Esophagus muscularis mucosa (tissue), 4 donors: ENCODE data around the gene PIEZO1.

Experiments
- EP300 ChIP-seq: sonication (generic); formaldehyde crosslinking; IDR thresholded peaks from one replicate; pipeline ENCODE4 v1.6.1; 2017; ENCODE audit warnings: antibody characterized with exemption
- POLR2A ChIP-seq: fragments of 450-650 bp; IDR thresholded peaks from one replicate; pipeline ENCODE4 v1.6.1; 2017; ENCODE audit warnings: antibody characterized with exemption, moderate library complexity, mild to moderate bottlenecking, low read depth
- POLR2AphosphoS5 ChIP-seq, 2 donors: sonication (generic); formaldehyde crosslinking; IDR thresholded peaks; one replicate each; pipeline ENCODE4 v1.6.1; 2017; ENCODE audit warnings: antibody characterized with exemption in 2 of 2
- TF ChIP-seq, protein P1 (sequence below), 3 experiments: fragments of 200-600 bp in 2 of 3; fragments of 450-650 bp in 1 of 3; sonication (generic) in 2 of 3; IDR thresholded peaks; one replicate each; pipeline ENCODE4 v1.5.1; 2017 to 2019; ENCODE audit warnings: antibody characterized with exemption in 3 of 3, mild to moderate bottlenecking in 2 of 3, moderate library complexity in 1 of 3

- TF ChIP-seq POLR2A (no peak), POLR2AphosphoS5 (IDR thresholded peaks at IDR 0.05) (no peak), EP300 (no peak)
- TF ChIP-seq, protein P1, sequence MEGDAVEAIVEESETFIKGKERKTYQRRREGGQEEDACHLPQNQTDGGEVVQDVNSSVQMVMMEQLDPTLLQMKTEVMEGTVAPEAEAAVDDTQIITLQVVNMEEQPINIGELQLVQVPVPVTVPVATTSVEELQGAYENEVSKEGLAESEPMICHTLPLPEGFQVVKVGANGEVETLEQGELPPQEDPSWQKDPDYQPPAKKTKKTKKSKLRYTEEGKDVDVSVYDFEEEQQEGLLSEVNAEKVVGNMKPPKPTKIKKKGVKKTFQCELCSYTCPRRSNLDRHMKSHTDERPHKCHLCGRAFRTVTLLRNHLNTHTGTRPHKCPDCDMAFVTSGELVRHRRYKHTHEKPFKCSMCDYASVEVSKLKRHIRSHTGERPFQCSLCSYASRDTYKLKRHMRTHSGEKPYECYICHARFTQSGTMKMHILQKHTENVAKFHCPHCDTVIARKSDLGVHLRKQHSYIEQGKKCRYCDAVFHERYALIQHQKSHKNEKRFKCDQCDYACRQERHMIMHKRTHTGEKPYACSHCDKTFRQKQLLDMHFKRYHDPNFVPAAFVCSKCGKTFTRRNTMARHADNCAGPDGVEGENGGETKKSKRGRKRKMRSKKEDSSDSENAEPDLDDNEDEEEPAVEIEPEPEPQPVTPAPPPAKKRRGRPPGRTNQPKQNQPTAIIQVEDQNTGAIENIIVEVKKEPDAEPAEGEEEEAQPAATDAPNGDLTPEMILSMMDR (IDR thresholded peaks at IDR 0.05): no peak
Measured at GRCh38 chr16:88800277-88800592, 15.2 kb upstream of the PIEZO1 start.
